Activated CD8-positive, alpha-beta memory T cell treated with anti-CD3 and anti-CD28 coated beads for 4 hours (primary cell): Measurements from ENCODE around the gene POLR2L.

Source experiments
- DNase-seq, 2 donors: peaks; one replicate each; pipeline ENCODE4 v3.0.0-alpha.2; 2020; ENCODE audit warnings: low read depth in 2 of 2

POLR2L gene

DNA sequence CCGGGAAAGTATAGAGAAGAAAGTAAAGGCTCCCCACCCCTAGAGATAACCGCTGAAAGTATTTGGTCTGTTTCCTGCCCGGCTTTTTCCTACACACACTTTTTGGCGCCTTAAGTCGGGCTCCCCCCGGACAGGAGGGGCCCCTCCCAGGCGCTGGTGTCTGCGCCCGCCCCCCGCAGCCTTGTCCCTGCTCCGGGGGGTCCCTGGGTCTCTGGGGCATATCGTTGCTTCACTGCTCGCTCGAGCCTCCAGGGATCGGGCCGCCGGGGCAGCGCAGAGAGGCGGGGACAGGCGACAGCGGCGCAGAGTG, 15.5 kb downstream of the POLR2L start:
- no peak for DNase-seq

GRCh38 chr11:826227-826621, 16.1 kb downstream of the POLR2L start:
- no peak for DNase-seq

GRCh38 chr11:825366-826226, 16.7 kb downstream of the POLR2L start:
- DNase-seq: no peak

GRCh38 chr11:824942-825341, 17.4 kb downstream of the POLR2L start:
- no peak for DNase-seq

- DNase-seq: no peak
Measured at GRCh38 chr11:824292-824880, 17.9 kb downstream of the POLR2L start.

- no peak for DNase-seq
Measured at GRCh38 chr11:823441-824291, 18.7 kb downstream of the POLR2L start.

DNA sequence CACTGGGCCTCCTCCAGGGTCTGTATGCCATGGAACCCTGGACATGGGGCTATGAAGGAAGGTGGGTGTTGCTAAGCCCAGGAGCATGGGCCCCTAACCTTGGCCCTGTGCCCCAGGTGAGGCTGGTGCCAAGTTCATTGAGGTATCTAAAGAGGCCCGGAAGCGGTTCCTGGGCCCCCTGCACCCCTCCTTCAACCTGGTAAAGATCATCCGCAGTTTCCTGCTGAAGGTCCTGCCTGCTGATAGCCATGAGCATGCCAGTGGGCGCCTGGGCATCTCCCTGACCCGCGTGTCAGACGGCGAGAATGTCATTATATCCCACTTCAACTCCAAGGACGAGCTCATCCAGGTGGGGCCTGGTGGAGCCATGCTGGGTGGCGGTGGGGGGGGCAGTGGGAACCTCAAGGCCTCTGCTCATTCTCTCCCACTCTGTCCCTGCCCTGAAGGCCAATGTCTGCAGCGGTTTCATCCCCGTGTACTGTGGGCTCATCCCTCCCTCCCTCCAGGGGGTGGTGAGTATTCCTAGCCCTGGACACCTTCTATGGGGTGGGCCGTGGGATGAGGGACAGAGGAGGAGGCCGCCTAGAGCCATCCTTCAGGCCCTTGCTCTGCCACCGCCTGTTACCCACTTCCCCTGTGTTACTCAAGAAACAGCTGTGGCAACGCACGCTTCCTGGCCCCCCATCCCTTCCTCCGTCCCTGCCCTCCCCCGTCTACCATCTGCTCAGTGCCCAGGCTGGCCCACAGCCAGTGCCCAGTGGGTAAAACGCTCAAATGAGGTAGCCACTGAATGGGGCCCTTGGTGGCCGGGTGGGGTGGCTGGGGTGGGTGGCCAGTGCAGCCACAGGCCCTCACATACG, 20.6 kb downstream of the POLR2L start:
- DNase-seq: no peak

- no peak for DNase-seq
Measured at GRCh38 chr11:820655-821511, 21.4 kb downstream of the POLR2L start.

DNA sequence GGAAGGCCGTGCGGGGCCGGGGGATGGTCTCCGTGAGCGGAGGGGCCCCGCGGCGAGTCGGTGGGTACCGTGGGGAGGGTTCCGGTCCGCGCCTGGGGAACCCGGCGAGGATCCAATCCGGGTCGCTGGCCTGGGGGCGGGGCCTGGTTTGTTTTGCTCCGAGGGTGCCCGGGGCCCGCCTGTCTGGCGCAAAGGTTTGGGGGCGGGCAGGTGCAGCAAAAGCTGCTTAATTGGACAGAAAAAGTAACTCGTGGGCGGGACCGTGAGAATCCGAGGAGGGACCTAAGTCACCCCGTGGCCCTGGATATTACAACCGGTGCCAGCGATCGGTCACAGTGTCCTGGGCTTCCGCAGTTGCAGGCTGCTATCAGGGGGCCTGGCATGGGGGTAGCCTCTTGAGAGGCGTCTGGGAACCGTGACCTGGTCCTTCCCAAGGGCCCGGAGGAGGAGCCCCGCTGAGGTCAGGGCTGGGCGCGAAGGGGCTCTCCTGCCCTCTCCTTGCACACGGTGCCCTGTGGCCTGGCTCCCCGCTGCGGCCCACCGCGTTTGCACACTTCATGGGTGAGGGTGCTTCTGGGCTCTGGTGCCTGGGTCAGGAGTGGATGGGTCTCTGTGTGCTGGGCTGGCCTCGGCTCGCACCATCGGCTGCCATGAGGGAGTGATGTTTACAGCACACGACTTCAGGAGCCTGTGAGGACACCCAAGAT, 22.2 kb downstream of the POLR2L start:
- peak; percentile 85 to 88 for DNase-seq

- peak; percentile 81 to 84 for DNase-seq
Measured at GRCh38 chr11:819129-819931, 23.0 kb downstream of the POLR2L start.

DNA sequence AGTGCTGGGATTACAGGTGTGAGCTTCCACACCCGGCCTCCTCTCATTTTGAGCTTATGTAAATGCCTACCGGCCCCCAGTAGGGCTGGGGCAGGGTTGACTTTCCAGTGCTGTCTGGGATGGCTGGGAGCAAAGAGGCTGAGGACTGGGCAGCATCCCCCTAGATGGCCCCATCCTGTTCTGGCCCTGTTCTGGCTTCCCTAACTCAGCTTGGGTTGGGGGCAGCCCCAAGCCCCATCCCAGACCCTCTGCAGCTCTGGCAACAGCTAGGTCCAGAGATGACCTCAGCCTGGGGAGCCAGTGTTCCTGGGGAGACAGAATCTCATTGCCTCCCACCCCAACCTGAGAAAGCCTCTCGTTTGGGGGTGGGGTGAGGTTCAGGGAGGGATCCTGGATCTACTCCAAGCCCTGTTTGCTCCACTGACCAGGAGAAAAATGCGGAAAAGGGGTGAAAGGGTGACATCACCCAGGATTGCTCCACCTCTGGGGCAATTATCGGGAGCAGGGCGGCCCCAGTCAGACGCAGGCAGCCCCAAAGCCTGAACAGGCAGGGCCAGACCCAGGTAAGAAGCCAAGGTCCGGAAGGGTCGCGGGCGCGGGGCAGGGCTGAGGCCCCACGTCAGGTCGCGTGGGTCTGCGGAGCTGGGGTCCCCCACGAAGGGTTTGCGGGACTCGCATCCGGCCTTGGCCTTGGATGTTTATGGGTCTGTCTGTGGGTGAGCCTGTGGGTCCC, 23.8 kb downstream of the POLR2L start, which contains the start of gene PNPLA2:
Gene PNPLA2 (plus strand): TSS at position 519 of the 733 bp plus-strand sequence. CDS start 805 bp downstream, outside the sequence.
- no peak for DNase-seq

GRCh38 chr11:816433-816779, 25.9 kb downstream of the POLR2L start:
- no peak for DNase-seq

DNA sequence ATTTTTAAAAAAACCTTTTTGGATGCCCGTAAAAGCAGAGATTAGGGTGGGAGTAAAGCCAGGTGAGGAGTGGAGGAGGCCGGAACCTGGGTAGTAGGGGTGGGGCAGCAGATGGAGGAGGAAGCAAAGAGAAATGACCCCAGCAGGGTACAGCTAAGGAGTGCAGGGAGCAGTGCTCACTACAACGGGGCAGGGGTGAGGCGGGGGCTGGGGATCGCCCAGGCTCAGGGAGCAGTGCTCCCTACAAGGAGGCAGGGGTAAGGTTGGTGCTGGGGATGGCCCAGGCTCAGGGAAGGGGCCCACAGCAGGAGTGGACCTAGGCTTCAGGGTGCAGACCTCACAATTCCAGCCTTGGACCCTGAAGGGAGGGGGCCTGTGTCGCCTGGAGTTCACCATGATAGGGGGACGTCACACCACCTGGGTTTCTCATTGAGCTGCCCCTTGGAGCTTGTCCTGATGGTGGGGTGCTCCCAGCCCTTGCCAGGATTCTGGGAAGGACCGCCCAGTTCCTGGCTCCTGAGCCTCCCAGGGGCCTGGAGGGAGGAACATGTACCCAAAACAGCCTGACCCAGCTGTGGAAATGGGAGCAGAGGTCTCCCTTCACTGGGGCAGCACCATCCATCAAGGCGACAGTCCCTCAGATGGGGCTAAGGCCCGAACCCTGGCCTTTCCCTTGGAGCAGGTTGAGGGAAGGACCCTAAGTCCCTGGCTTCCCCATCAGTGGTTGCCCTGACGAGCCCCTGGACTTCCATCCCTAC, 26.5 kb downstream of the POLR2L start:
- DNase-seq: no peak

GRCh38 chr11:813456-814096, 28.8 kb downstream of the POLR2L start:
- DNase-seq: no peak

DNA sequence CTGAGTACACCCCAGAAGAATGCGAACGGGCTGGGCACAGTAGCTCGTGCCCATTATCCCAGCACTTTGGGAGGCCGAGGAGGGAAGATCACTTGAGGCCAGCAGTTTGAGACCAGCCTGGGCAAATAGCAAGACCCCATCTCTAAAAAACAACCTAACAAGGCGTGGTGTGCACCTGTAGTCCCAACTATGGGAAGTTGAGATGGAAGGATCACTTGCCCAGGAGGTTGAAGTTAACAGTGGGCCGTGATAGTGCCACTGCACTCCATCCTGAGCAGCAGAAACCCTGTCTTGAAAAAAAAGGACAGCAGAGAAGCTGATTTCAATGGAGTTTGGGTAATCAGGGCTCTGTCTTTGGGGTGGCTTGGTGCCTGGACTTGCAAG, 29.3 kb downstream of the POLR2L start:
- DNase-seq: no peak

GRCh38 chr11:812390-812789, 29.9 kb downstream of the POLR2L start:
- DNase-seq: no peak
